Measurements from ENCODE around the gene CDKAL1.

GRCh38 chr6:20841806-20842205 is 307.5 kb downstream of the CDKAL1 start:
- no peak for TF ChIP-seq SP1 (IDR thresholded peaks at IDR 0.05)
- no peak for TF ChIP-seq ZNF384 (IDR thresholded peaks at IDR 0.05)
- no peak for TF ChIP-seq CTBP1 (IDR thresholded peaks at IDR 0.05; ENCODE audit: borderline replicate concordance)
- TF ChIP-seq L3MBTL2 (conservative IDR thresholded peaks at IDR 0.05), result no peak
- TF ChIP-seq LEF1 (IDR thresholded peaks at IDR 0.05; ENCODE audit: borderline replicate concordance), result no peak
- TF ChIP-seq TARDBP (IDR thresholded peaks at IDR 0.05), result no peak
- no peak for TF ChIP-seq HDGF (IDR thresholded peaks at IDR 0.05; ENCODE audit: borderline replicate concordance)
- TF ChIP-seq FOXM1 (IDR thresholded peaks at IDR 0.05; ENCODE audit: borderline replicate concordance), result no peak
- TF ChIP-seq ELF4 (IDR thresholded peaks at IDR 0.05), result no peak
- no peak for TF ChIP-seq ARNT (IDR thresholded peaks at IDR 0.05)
